T-helper 2 cell treated with Interferon-gamma antibody and Interleukin-4, amounts not matched to agents 5 μg/mL and 100 μg/mL, for 36 hours (primary cell): ENCODE measurements around the gene PIP4K2A.
A peak's percentile ranks its signal among the peaks of the same experiment; 100 is the strongest.

Experiments used
- DNase-seq: peaks from one replicate; pipeline ENCODE4 v3.0.0; 2021; ENCODE audit warnings: low spot score
- H3K27ac Mint-ChIP-seq: one replicate; pipeline ENCODE4 v1.8.0; 2021; ENCODE audit warnings: mild to moderate bottlenecking, mixed read lengths
- H3K27me3 Mint-ChIP-seq: one replicate; pipeline ENCODE4 v1.8.0; 2021; ENCODE audit warnings: low read depth, mixed read lengths
- H3K36me3 Mint-ChIP-seq: one replicate; pipeline ENCODE4 v1.8.0; 2021; ENCODE audit warnings: low read depth, mixed read lengths
- H3K4me1 Mint-ChIP-seq: one replicate; pipeline ENCODE4 v1.8.0; 2021; ENCODE audit warnings: low read depth, mixed read lengths
- H3K4me3 Mint-ChIP-seq: one replicate; pipeline ENCODE4 v1.8.0; 2022; ENCODE audit warnings: mild to moderate bottlenecking, moderate library complexity, mixed read lengths
- H3K9me3 Mint-ChIP-seq: one replicate; pipeline ENCODE4 v1.8.0; 2021; ENCODE audit warnings: mixed read lengths

PIP4K2A gene

GRCh38 chr10:22659866-22660265 is 54.5 kb downstream of the PIP4K2A start:
- peaks cover 71% of the 10 kb centered on the region for H3K4me1 Mint-ChIP-seq
- H3K27ac Mint-ChIP-seq, result peak overlapping the region; percentile 43
- H3K4me3 Mint-ChIP-seq, result no peak overlapping the region
- no peaks in the 10 kb centered on the region for H3K9me3 Mint-ChIP-seq
- DNase-seq, result no peak
- no peaks in the 10 kb centered on the region for H3K27me3 Mint-ChIP-seq
- H3K36me3 Mint-ChIP-seq, result peaks cover 17% of the 10 kb centered on the region

DNA sequence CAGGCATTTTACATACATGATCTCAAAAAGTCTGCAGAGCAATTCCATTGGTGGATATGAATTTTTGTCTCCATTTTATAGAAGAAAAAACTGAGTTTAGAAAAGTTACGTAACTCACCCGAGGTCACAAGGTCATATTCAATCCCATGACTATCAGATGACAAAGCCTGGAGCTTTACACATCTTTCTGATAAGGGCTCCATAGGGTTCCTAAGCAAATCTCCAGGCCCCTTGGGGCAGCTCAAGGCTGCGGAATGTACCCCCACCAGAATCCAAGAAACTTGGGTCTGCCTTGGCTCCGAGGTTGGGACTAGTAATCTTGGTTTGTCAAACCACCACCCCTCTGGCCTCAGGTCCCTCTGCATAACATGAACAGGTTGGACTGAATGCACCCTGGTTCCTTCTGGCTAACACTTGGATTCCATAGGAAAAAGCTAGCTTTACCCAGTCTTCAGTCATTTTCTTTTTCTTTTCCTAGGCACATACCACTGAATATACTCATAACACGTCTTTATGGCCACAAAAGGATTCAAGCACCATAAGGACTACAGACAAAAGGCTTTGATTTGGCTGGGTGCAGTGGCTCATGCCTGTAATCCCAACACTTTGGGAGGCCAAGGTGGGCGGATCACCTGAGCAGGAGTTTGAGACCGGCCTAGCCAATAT is 55.5 kb downstream of the PIP4K2A start:
- Mint-ChIP-seq H3K9me3 (no peaks in the 10 kb centered on the region), H3K4me1 (peaks cover 72% of the 10 kb centered on the region), H3K27ac (peak overlapping the region; percentile 24), H3K27me3 (no peaks in the 10 kb centered on the region), H3K4me3 (no peak overlapping the region), H3K36me3 (peaks cover 17% of the 10 kb centered on the region)
- DNase-seq, result no peak

DNA sequence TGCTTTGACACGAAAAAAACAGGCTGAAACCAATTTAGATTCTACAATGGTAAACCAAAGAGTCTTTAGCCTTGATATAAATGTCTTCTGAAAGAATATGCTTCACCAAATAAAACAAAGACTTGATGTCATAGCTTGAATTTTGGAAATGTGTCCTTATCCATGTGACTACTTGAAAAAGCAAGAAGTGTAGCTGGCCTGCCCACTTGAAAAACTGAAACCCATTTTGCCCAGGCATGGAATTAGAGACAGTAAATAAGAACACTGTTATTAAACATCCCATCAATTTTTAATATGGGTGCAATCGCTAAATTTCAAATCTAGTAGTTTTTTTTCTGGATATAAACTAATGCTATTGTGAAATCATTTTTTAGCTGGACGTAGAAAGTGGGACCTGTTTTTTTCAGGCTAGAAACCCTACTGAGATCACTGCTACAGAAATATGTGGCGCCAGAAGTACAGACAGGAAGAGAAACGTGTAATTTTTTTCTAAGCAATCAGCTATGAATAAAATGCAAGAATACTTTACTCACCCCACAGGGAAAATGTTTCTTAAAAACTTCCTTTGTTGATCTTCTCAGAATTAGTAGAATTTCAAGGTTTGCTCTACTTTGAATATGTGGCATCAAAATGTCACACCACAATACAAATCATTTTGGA is 56.7 kb downstream of the PIP4K2A start:
- H3K27ac Mint-ChIP-seq, result peak overlapping the region; percentile 85
- H3K4me1 Mint-ChIP-seq, result peaks cover 79% of the 10 kb centered on the region
- H3K4me3 Mint-ChIP-seq, result peak overlapping the region; percentile 70
- no peak for DNase-seq
- no peaks in the 10 kb centered on the region for H3K27me3 Mint-ChIP-seq
- H3K36me3 Mint-ChIP-seq, result peaks cover 23% of the 10 kb centered on the region
- H3K9me3 Mint-ChIP-seq, result no peaks in the 10 kb centered on the region

DNA sequence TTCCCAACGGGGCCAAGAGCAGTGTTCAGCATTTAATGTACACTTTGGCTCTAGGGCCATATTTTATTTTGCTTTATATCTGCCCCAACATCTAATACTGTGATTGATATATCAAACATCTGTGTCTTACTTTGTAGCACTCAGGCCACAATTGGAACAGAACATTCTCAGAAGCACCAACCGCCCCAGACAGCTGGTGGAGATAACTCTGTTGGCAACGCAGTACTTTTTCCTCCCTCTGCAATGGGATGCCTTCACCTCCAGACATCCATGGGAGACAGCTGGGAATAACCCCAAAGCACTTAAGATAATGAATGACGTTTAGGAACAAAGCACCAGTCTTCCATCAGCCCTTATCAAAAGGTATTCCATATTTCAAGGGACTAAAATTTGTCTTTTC is 57.4 kb downstream of the PIP4K2A start:
- H3K4me3 Mint-ChIP-seq, result peak overlapping the region; percentile 70
- peaks cover 79% of the 10 kb centered on the region for H3K4me1 Mint-ChIP-seq

GRCh38 chr10:22656036-22656435 is 58.3 kb downstream of the PIP4K2A start:
- H3K9me3 Mint-ChIP-seq, result no peaks in the 10 kb centered on the region
- DNase-seq, result no peak
- H3K27ac Mint-ChIP-seq, result peak overlapping the region; percentile 85
- H3K4me1 Mint-ChIP-seq, result peaks cover 83% of the 10 kb centered on the region
- peaks cover 31% of the 10 kb centered on the region for H3K36me3 Mint-ChIP-seq
- H3K4me3 Mint-ChIP-seq, result peak overlapping the region; percentile 32
- H3K27me3 Mint-ChIP-seq, result no peaks in the 10 kb centered on the region

More for the DNA sequence above, 57.4 kb downstream of the PIP4K2A start:
- Mint-ChIP-seq H3K36me3 (peaks cover 26% of the 10 kb centered on the region), H3K9me3 (no peaks in the 10 kb centered on the region), H3K27me3 (no peaks in the 10 kb centered on the region), H3K27ac (peak overlapping the region; percentile 85)
- DNase-seq, result no peak

DNA sequence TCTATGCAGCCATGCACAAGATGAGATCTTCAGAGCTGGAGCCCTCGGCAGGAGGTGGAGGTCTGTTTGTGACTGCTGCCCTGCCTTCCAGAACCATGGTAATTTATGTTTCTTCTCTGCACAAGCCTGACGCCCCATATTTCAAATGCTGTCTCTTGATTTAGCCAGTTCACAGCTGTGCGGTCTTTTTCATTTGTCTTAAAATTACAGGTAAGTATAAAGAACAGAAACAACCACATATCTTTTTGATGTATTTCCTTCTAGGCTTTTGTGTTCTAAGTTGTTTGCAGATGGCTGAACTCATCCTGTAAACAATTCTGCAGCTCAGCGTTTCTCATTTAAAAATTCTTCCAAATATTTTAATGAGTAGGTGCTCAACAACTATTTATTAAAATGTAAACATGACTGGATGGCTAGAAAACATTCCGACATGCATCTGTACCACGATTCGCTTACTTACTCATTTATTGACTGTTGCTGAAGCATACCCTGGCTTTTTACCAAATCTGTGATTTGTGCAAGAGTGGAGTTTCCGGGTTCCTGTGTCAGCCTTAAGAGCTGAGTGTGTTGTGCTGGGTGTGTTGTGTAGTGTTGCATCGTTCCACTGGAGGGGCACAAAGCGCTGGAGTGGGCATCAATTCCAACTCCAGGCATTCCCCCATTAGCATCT is 58.9 kb downstream of the PIP4K2A start:
- no peaks in the 10 kb centered on the region for H3K27me3 Mint-ChIP-seq
- no peaks in the 10 kb centered on the region for H3K9me3 Mint-ChIP-seq
- H3K27ac Mint-ChIP-seq, result peak overlapping the region; percentile 84
- H3K36me3 Mint-ChIP-seq, result peaks cover 32% of the 10 kb centered on the region
- no peak for DNase-seq
- H3K4me3 Mint-ChIP-seq, result peak overlapping the region; percentile 71
- peaks cover 83% of the 10 kb centered on the region for H3K4me1 Mint-ChIP-seq

- H3K9me3 Mint-ChIP-seq, result no peaks in the 10 kb centered on the region
- H3K27ac Mint-ChIP-seq, result peak overlapping the region; percentile 86
- DNase-seq, result peak; percentile 38
- H3K27me3 Mint-ChIP-seq, result no peaks in the 10 kb centered on the region
- H3K4me1 Mint-ChIP-seq, result peaks cover 90% of the 10 kb centered on the region
- peaks cover 29% of the 10 kb centered on the region for H3K36me3 Mint-ChIP-seq
- H3K4me3 Mint-ChIP-seq, result peak overlapping the region; percentile 66
Observed at GRCh38 chr10:22652988-22653481, 61.3 kb downstream of the PIP4K2A start.

DNA sequence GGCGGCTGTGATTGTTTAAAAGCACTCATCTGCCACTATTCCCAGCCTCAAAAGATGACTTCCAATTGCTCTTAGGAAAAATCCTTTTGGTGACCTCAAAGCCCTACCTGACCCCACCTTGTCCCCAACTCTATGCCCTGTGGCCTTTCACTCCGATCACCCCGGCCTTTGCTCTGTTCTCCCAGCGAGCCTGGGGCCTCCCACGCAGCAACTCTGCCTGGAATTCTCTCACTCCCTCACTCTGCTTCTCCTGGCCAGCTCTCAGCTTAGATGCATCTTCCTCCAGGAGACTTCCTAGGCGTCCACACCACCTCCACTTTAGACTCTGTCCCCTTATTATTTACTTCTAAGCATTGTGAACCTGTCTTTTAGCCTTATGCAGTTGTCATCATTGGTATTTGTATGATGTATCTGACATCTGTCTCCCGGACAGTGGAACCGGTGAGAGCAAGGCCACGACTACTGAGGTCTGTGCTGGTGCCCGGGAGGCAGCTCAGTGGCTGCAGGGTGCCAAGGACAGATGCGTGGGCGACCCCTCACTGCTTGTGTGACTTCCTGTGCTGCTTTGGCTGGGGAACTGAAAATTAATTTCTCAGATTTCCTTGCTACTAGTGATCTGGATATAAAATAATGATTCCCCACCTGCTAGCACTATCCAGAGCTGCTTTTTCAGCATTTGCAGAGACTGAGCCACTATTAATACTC is 63.0 kb downstream of the PIP4K2A start:
- H3K36me3 Mint-ChIP-seq, result peaks cover 27% of the 10 kb centered on the region
- H3K27ac Mint-ChIP-seq, result peak overlapping the region; percentile 71
- H3K4me1 Mint-ChIP-seq, result peaks cover 93% of the 10 kb centered on the region
- peak; percentile 45 for DNase-seq
- no peaks in the 10 kb centered on the region for H3K27me3 Mint-ChIP-seq
- H3K4me3 Mint-ChIP-seq, result peak overlapping the region; percentile 37
- no peaks in the 10 kb centered on the region for H3K9me3 Mint-ChIP-seq

- Mint-ChIP-seq H3K9me3 (no peaks in the 10 kb centered on the region), H3K4me3 (peak overlapping the region; percentile 82), H3K27me3 (no peaks in the 10 kb centered on the region), H3K36me3 (peaks cover 26% of the 10 kb centered on the region), H3K4me1 (peaks cover 85% of the 10 kb centered on the region), H3K27ac (peak overlapping the region; percentile 87)
- DNase-seq, result no peak
Observed at GRCh38 chr10:22649994-22650393, 64.4 kb downstream of the PIP4K2A start.

DNA sequence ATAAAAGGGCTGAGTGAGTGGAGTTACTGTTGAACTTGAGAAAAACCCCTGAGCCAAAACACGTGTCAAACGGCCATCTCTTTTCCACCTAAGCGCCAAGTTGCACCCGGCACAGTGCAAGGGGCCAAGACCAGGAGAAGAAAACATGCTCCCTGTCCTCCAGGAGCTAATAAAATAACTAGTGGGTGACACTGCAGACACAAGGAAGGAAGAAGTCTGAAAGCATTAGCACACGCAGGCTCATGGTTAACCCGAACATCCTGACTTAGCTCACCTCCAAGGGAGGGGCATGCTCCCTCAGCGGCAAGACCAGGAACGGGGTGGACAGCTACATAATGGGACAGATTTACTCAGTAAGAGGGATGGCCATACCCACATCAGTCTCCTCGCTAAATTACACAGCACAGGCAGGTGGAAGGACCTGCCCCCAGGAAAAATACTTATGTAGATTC is 65.0 kb downstream of the PIP4K2A start:
- Mint-ChIP-seq H3K27ac (peak overlapping the region; percentile 87), H3K27me3 (no peaks in the 10 kb centered on the region), H3K4me1 (peaks cover 84% of the 10 kb centered on the region), H3K36me3 (peaks cover 28% of the 10 kb centered on the region), H3K4me3 (peak overlapping the region; percentile 82), H3K9me3 (no peaks in the 10 kb centered on the region)
- DNase-seq, result peak; percentile 49

GRCh38 chr10:22648547-22648961 is 65.8 kb downstream of the PIP4K2A start:
- peaks cover 87% of the 10 kb centered on the region for H3K4me1 Mint-ChIP-seq

DNA sequence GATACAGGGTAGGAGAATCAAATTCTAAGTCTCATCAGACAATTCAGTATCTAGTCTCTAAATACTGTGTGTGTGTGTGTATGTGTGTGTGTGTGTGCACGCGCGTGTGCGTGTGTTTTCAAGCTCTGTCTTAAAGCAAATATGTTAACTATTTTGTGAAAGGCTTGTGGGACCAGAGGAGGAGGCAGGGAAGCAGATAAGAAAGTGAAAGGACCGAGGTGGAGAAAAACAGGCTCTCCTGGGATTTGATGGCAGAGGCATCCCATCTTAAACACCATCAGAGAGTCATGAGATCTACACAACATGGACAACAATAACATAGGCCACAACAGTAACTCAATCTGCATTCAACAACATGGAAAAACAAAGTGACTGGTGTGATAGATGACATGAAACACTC is 67.1 kb downstream of the PIP4K2A start:
- no peak for DNase-seq
- Mint-ChIP-seq H3K9me3 (no peaks in the 10 kb centered on the region), H3K27ac (peak overlapping the region; percentile 87), H3K27me3 (no peaks in the 10 kb centered on the region), H3K4me3 (peak overlapping the region; percentile 82), H3K36me3 (peaks cover 29% of the 10 kb centered on the region), H3K4me1 (peaks cover 84% of the 10 kb centered on the region)

More at GRCh38 chr10:22648547-22648961, 65.8 kb downstream of the PIP4K2A start:
- Mint-ChIP-seq H3K9me3 (no peaks in the 10 kb centered on the region), H3K27ac (peak overlapping the region; percentile 87), H3K36me3 (peaks cover 36% of the 10 kb centered on the region), H3K27me3 (no peaks in the 10 kb centered on the region), H3K4me3 (peak overlapping the region; percentile 82)
- no peak for DNase-seq

- Mint-ChIP-seq H3K4me3 (peak overlapping the region; percentile 82), H3K27ac (peak overlapping the region; percentile 87), H3K9me3 (no peaks in the 10 kb centered on the region), H3K36me3 (peaks cover 31% of the 10 kb centered on the region), H3K27me3 (no peaks in the 10 kb centered on the region), H3K4me1 (peaks cover 84% of the 10 kb centered on the region)
- DNase-seq, result no peak
Observed at GRCh38 chr10:22646388-22646853, 68.0 kb downstream of the PIP4K2A start.
